Thoracic aorta (tissue), 2 donors: ENCODE data around the gene INPP4B. TPM values are rescaled to one million over a fixed set of nuclear protein-coding genes. Genes with fewer than 3 reads are reported as not detected.

Experiments
- ATAC-seq: fragments of 150-250 bp; one replicate; pipeline ENCODE4 v1.8.0; 2017; ENCODE audit warnings: low read depth; ENCODE audit not compliant: insufficient number of reproducible peaks, low FRiP score
- DNase-seq: peaks from one replicate; pipeline ENCODE4 v3.0.0-alpha.2; 2020; ENCODE audit warnings: low spot score
- H3K27ac ChIP-seq, 2 donors: fragments of 200-600 bp; sonication (generic); 1 replicate in 1 of 2; 2 replicates in 1 of 2; pipeline ENCODE4 v1.5.1; 2016; ENCODE audit warnings: mild to moderate bottlenecking in 2 of 2, moderate library complexity in 2 of 2
- H3K27me3 ChIP-seq: fragments of 200-600 bp; sonication (generic); replicated peaks from 2 replicates; pipeline ENCODE4 v1.6.0; 2016; ENCODE audit warnings: mild to moderate bottlenecking; ENCODE audit not compliant: insufficient read depth
- H3K36me3 ChIP-seq: fragments of 200-600 bp; sonication (generic); one replicate; pipeline ENCODE4 v1.5.1; 2016
- H3K4me1 ChIP-seq, 2 donors: fragments of 200-600 bp; sonication (generic); 1 replicate in 1 of 2; 2 replicates in 1 of 2; pipeline versions ENCODE4 v1.5.1 to v1.6.0; 2016; ENCODE audit warnings: low read depth in 2 of 2, mild to moderate bottlenecking in 1 of 2; ENCODE audit not compliant: control insufficient read depth in 1 of 2
- H3K4me3 ChIP-seq: fragments of 200-600 bp; sonication (generic); 2 replicates; pipeline ENCODE4 v1.5.1; 2016; ENCODE audit warnings: mild to moderate bottlenecking
- H3K9me3 ChIP-seq: fragments of 200-600 bp; sonication (generic); 2 replicates; pipeline ENCODE4 v1.5.1; 2016
- CTCF ChIP-seq: fragments of 200-600 bp; sonication (generic); IDR thresholded peaks from one replicate; pipeline ENCODE4 v1.5.1; 2019; ENCODE audit warnings: antibody characterized with exemption
- total RNA-seq, 2 donors: library from RNA; depleted of rRNA; stranded (reverse); fragments of >200 nt; gene quantifications; one replicate each; pipeline versions ENCODE4 v1.1.0 to v1.2.3, GENCODE V29; 2016

INPP4B gene
- total RNA-seq, 2 donors from 2014 or later = 21.1 to 30.4 TPM

- DNase-seq = no peak
- Histone ChIP-seq H3K27ac (no peak overlapping the region), H3K9me3 (no peaks in the 10 kb centered on the region), H3K4me1 (peaks cover 9 to 41% of the 10 kb centered on the region in 2 donors), H3K27me3 (no peaks in the 10 kb centered on the region), H3K36me3 (no peaks in the 10 kb centered on the region), H3K4me3 (no peak overlapping the region)
- peak; percentile 88 for ATAC-seq
- peak; percentile 81 for TF ChIP-seq CTCF
Measured at GRCh38 chr4:142126890-142127497, 719.1 kb downstream of the INPP4B start.

GRCh38 chr4:142124874-142125273 is 721.2 kb downstream of the INPP4B start:
- Histone ChIP-seq H3K4me3 (no peak overlapping the region), H3K4me1 (peaks cover 6 to 28% of the 10 kb centered on the region in 2 donors), H3K27ac (no peak overlapping the region), H3K36me3 (no peaks in the 10 kb centered on the region), H3K27me3 (no peaks in the 10 kb centered on the region), H3K9me3 (no peaks in the 10 kb centered on the region)
- DNase-seq (no peak), ATAC-seq (no peak)
- TF ChIP-seq CTCF = no peak

- H3K36me3 ChIP-seq = no peaks in the 10 kb centered on the region
- peaks cover 0 to 7% of the 10 kb centered on the region in 2 donors for H3K4me1 ChIP-seq
- no peaks in the 10 kb centered on the region for H3K27me3 ChIP-seq
- no peaks in the 10 kb centered on the region for H3K9me3 ChIP-seq
- no peak for TF ChIP-seq CTCF
- peak overlapping the region in 1 of 2 donors; percentile 2 for H3K27ac ChIP-seq
- DNase-seq (no peak), ATAC-seq (no peak)
- H3K4me3 ChIP-seq = no peak overlapping the region
Measured at GRCh38 chr4:142121448-142122350, 724.4 kb downstream of the INPP4B start.

GRCh38 chr4:142120921-142121320 is 725.2 kb downstream of the INPP4B start:
- Histone ChIP-seq H3K27ac (no peak overlapping the region), H3K36me3 (no peaks in the 10 kb centered on the region), H3K27me3 (no peaks in the 10 kb centered on the region), H3K9me3 (no peaks in the 10 kb centered on the region), H3K4me3 (no peak overlapping the region), H3K4me1 (peaks cover 0 to 7% of the 10 kb centered on the region in 2 donors)
- ATAC-seq = no peak
- no peak for DNase-seq
- no peak for TF ChIP-seq CTCF

GRCh38 chr4:142112451-142112850 is 733.6 kb downstream of the INPP4B start:
- no peak overlapping the region for H3K4me3 ChIP-seq
- no peaks in the 10 kb centered on the region for H3K4me1 ChIP-seq
- H3K27ac ChIP-seq = no peak overlapping the region
- no peaks in the 10 kb centered on the region for H3K9me3 ChIP-seq
- TF ChIP-seq CTCF = no peak
- no peaks in the 10 kb centered on the region for H3K27me3 ChIP-seq
- ATAC-seq = no peak
- no peaks in the 10 kb centered on the region for H3K36me3 ChIP-seq
- DNase-seq = no peak
